Erythroblast (primary cell): ENCODE measurements around the gene RIT2.

Experiments
- DNase-seq, 2 experiments: peaks; one replicate each; lab custom pipeline; 2025; lab: John Stamatoyannopoulos, UW
- GATA1 ChIP-seq: IDR thresholded peaks from 2 replicates; pipeline ENCODE4 v1.6.1; 2011; ENCODE audit warnings: low read depth, mild to moderate bottlenecking, control low read depth, low read length, moderate library complexity
- POLR2A ChIP-seq: IDR thresholded peaks from 2 replicates; pipeline ENCODE4 v1.6.1; 2011; ENCODE audit warnings: mild to moderate bottlenecking, low read length

RIT2 gene

GRCh38 chr18:42921226-42921737 is 194.2 kb downstream of the RIT2 start:
- TF ChIP-seq GATA1 (no peak), POLR2A (no peak)
- no peak for DNase-seq

- no peak for DNase-seq
- TF ChIP-seq POLR2A (no peak), GATA1 (no peak)
Measured at GRCh38 chr18:42920621-42921020, 194.9 kb downstream of the RIT2 start.

- no peak for DNase-seq
- TF ChIP-seq GATA1 = no peak
- TF ChIP-seq POLR2A = no peak
Measured at GRCh38 chr18:42915299-42915698, 200.2 kb downstream of the RIT2 start.

- no peak for DNase-seq
Measured at GRCh38 chr18:42914476-42914875, 201.0 kb downstream of the RIT2 start.

GRCh38 chr18:42909095-42909494 is 206.4 kb downstream of the RIT2 start:
- TF ChIP-seq POLR2A = no peak
- TF ChIP-seq GATA1 = no peak
- DNase-seq = no peak

More at GRCh38 chr18:42914476-42914875, 201.0 kb downstream of the RIT2 start:
- TF ChIP-seq GATA1 (no peak), POLR2A (no peak)

- no peak for DNase-seq
- TF ChIP-seq GATA1 (no peak), POLR2A (no peak)
Measured at GRCh38 chr18:42906761-42907160, 208.7 kb downstream of the RIT2 start.

- TF ChIP-seq GATA1 (no peak), POLR2A (no peak)
- no peak for DNase-seq
Measured at GRCh38 chr18:42901161-42901560, 214.3 kb downstream of the RIT2 start.

- no peak for DNase-seq
- TF ChIP-seq POLR2A = no peak
- TF ChIP-seq GATA1 = no peak
Measured at GRCh38 chr18:42893977-42894376, 221.5 kb downstream of the RIT2 start.

GRCh38 chr18:42892181-42892580 is 223.3 kb downstream of the RIT2 start:
- TF ChIP-seq POLR2A = no peak

GRCh38 chr18:42891705-42892104 is 223.8 kb downstream of the RIT2 start:
- TF ChIP-seq GATA1 = no peak
- no peak for TF ChIP-seq POLR2A

More at GRCh38 chr18:42892181-42892580, 223.3 kb downstream of the RIT2 start:
- no peak for DNase-seq

GRCh38 chr18:42883169-42883568 is 232.3 kb downstream of the RIT2 start:
- DNase-seq = no peak
- TF ChIP-seq POLR2A (no peak), GATA1 (no peak)

More at GRCh38 chr18:42891705-42892104, 223.8 kb downstream of the RIT2 start:
- no peak for DNase-seq

- no peak for DNase-seq
- no peak for TF ChIP-seq POLR2A
- TF ChIP-seq GATA1 = no peak
Measured at GRCh38 chr18:42882122-42882521, 233.4 kb downstream of the RIT2 start.

- DNase-seq = no peak
- TF ChIP-seq POLR2A (no peak), GATA1 (no peak)
Measured at GRCh38 chr18:42872838-42873237, 242.6 kb downstream of the RIT2 start.

GRCh38 chr18:42864876-42865275 is 250.6 kb downstream of the RIT2 start:
- TF ChIP-seq GATA1 (no peak), POLR2A (no peak)
- no peak for DNase-seq

- no peak for TF ChIP-seq POLR2A
- no peak for TF ChIP-seq GATA1
- no peak for DNase-seq
Measured at GRCh38 chr18:42861271-42861670, 254.2 kb downstream of the RIT2 start.

GRCh38 chr18:42860548-42860947 is 254.9 kb downstream of the RIT2 start:
- DNase-seq = no peak
- no peak for TF ChIP-seq GATA1
- no peak for TF ChIP-seq POLR2A
